GM23338 (cell line): ENCODE measurements around the gene SAAL1. TPM values are rescaled to one million over a fixed set of nuclear protein-coding genes. Genes with fewer than 3 reads are reported as not detected.

Experiments
- ATAC-seq: fragments of 200-7000 bp; cut with Tn5 transposase; 3 replicates; pipeline ENCODE4 v1.9.1; 2020
- DNase-seq: peaks from one replicate; pipeline ENCODE4 v3.0.0-alpha.2; 2015; ENCODE audit warnings: low spot score
- H2AFZ ChIP-seq: fragments of 200-600 bp; sonication (generic); 2 replicates; pipeline ENCODE4 v1.8.0; 2016; ENCODE audit warnings: antibody characterized with exemption, mild to moderate bottlenecking, moderate library complexity
- H3F3A ChIP-seq: fragments of 200-600 bp; sonication (generic); replicated peaks from 2 replicates; pipeline ENCODE4 v1.8.0; 2017; ENCODE audit warnings: antibody characterized with exemption, mixed run types, low read depth
- H3K27ac ChIP-seq: fragments of 200-600 bp; sonication (generic); 2 replicates; pipeline ENCODE4 v1.6.1; 2016; ENCODE audit warnings: low read depth
- H3K27me3 ChIP-seq: fragments of 200-600 bp; sonication (generic); 2 replicates; pipeline ENCODE4 v1.8.0; 2016; ENCODE audit warnings: mild to moderate bottlenecking, mixed run types, moderate library complexity; ENCODE audit not compliant: insufficient read depth
- H3K36me3 ChIP-seq: fragments of 200-600 bp; sonication (generic); 2 replicates; pipeline ENCODE4 v1.8.0; 2016; ENCODE audit warnings: mild to moderate bottlenecking; ENCODE audit not compliant: insufficient read depth
- H3K4me1 ChIP-seq: fragments of 200-600 bp; sonication (generic); 2 replicates; pipeline ENCODE4 v1.8.0; 2016; ENCODE audit warnings: mild to moderate bottlenecking, moderate library complexity; ENCODE audit not compliant: insufficient read depth
- H3K4me2 ChIP-seq: fragments of 200-600 bp; sonication (generic); 2 replicates; pipeline ENCODE4 v1.7.1; 2017; ENCODE audit warnings: mixed run types
- H3K4me3 ChIP-seq: fragments of 200-600 bp; sonication (generic); 2 replicates; pipeline ENCODE4 v1.6.1; 2016; ENCODE audit warnings: mixed run types
- H3K79me2 ChIP-seq: fragments of 200-600 bp; sonication (generic); replicated peaks from 2 replicates; pipeline ENCODE4 v1.8.0; 2017; ENCODE audit warnings: mild to moderate bottlenecking; ENCODE audit not compliant: insufficient read depth
- H3K9me2 ChIP-seq: fragments of 200-600 bp; sonication (generic); 2 replicates; pipeline ENCODE4 v1.8.0; 2017; ENCODE audit not compliant: insufficient read depth
- H4K20me1 ChIP-seq: fragments of 200-600 bp; sonication (generic); replicated peaks from 2 replicates; pipeline ENCODE4 v1.8.0; 2017; ENCODE audit warnings: mild to moderate bottlenecking; ENCODE audit not compliant: insufficient read depth
- H3K27ac Mint-ChIP-seq: 2 replicates; pipeline ENCODE4 v1.8.0; 2020; ENCODE audit warnings: inconsistent platforms, mild to moderate bottlenecking, moderate library complexity, mixed read lengths
- H3K27me3 Mint-ChIP-seq: 3 replicates; pipeline ENCODE4 v1.8.0; 2022; ENCODE audit warnings: low read depth, mild to moderate bottlenecking, moderate library complexity, mixed read lengths, inconsistent platforms; ENCODE audit not compliant: insufficient read depth, poor library complexity
- H3K36me3 Mint-ChIP-seq: 3 replicates; pipeline ENCODE4 v1.8.0; 2021; ENCODE audit warnings: low read depth, mild to moderate bottlenecking, inconsistent platforms, moderate library complexity, mixed read lengths
- H3K4me1 Mint-ChIP-seq: 3 replicates; pipeline ENCODE4 v1.8.0; 2020; ENCODE audit warnings: mild to moderate bottlenecking, inconsistent platforms, mixed read lengths
- H3K4me3 Mint-ChIP-seq: 3 replicates; pipeline ENCODE4 v1.8.0; 2021; ENCODE audit warnings: moderate library complexity, mild to moderate bottlenecking, inconsistent platforms, mixed read lengths
- H3K9me3 Mint-ChIP-seq: 3 replicates; pipeline ENCODE4 v1.8.0; 2020; ENCODE audit warnings: moderate library complexity, mild to moderate bottlenecking, inconsistent platforms, mixed read lengths
- CREB1 ChIP-seq: fragments of 250-450 bp; sonication (Bioruptor Pico); IDR thresholded peaks from 2 replicates; pipeline ENCODE4 v1.5.0; 2020; ENCODE audit warnings: low read depth, mild to moderate bottlenecking, moderate library complexity
- CTCF ChIP-seq, 2 experiments: fragments of 200-600 bp in 1 of 2; sonication (generic) in 1 of 2; conservative IDR thresholded peaks; 2 replicates each; pipeline versions ENCODE4 v1.5.1 to v1.6.1; 2016 to 2017; ENCODE audit warnings: antibody characterized with exemption in 2 of 2, low read depth in 2 of 2, mild to moderate bottlenecking in 2 of 2, moderate library complexity in 1 of 2
- NANOG ChIP-seq: IDR thresholded peaks from 2 replicates; pipeline ENCODE4 v1.6.1; 2016; ENCODE audit warnings: antibody characterized with exemption, borderline replicate concordance
- REST ChIP-seq: IDR thresholded peaks from one replicate; pipeline ENCODE4 v1.6.1; 2018; ENCODE audit warnings: antibody characterized with exemption; ENCODE audit not compliant: unreplicated experiment
- ZNF114 ChIP-seq: fragments of 250-450 bp; sonication (Bioruptor Pico); IDR thresholded peaks from 2 replicates; pipeline ENCODE4 v1.5.0; 2020; ENCODE audit warnings: mild to moderate bottlenecking, moderate library complexity
- polyA plus RNA-seq: library from polyadenylated mRNA; unstranded; fragments of >200 nt; fragmentation: Nextera tagmentation; extraction: Ambion mirVana; gene quantifications from 2 replicates; pipeline ENCODE4 v1.2.1, GENCODE V29; 2016
- total RNA-seq: library from RNA; depleted of rRNA; stranded (reverse); fragments of >200 nt; shearing (Covaris generic); gene quantifications from 2 replicates; pipeline ENCODE4 v1.2.3, GENCODE V29; 2014

The SAAL1 gene
- total and polyA plus RNA-seq, 2 experiments from 2014 or later = 45.9 to 61.0 TPM

- H3K4me3 Mint-ChIP-seq = no peak overlapping the region
- peaks cover 39% of the 10 kb centered on the region for H3K36me3 Mint-ChIP-seq
- no peaks in the 10 kb centered on the region for H3F3A ChIP-seq
- H3K4me3 ChIP-seq = no peak overlapping the region
- no peaks in the 10 kb centered on the region for H3K79me2 ChIP-seq
- H3K9me3 Mint-ChIP-seq = no peaks in the 10 kb centered on the region; the same call in 2 of the 3 replicates
- peaks cover 14% of the 10 kb centered on the region; the same call in 1 of the 2 replicates for H3K36me3 ChIP-seq
- ATAC-seq = no peak
- H3K4me1 Mint-ChIP-seq = no peaks in the 10 kb centered on the region; the same call in 2 of the 3 replicates
- no peaks in the 10 kb centered on the region for H4K20me1 ChIP-seq
- H3K27me3 ChIP-seq = no peaks in the 10 kb centered on the region
- no peak overlapping the region for H3K27ac ChIP-seq
- H3K4me1 ChIP-seq = no peaks in the 10 kb centered on the region
- TF ChIP-seq CREB1 (no peak), REST (no peak), ZNF114 (no peak)
- H3K27ac Mint-ChIP-seq = no peak overlapping the region
- H3K9me2 ChIP-seq = no peaks in the 10 kb centered on the region
- DNase-seq = no peak
- no peak overlapping the region for H2AFZ ChIP-seq
- no peak overlapping the region for H3K4me2 ChIP-seq
- H3K27me3 Mint-ChIP-seq = peaks cover 2% of the 10 kb centered on the region
Observed at GRCh38 chr11:18078909-18079308, 27.0 kb downstream of the SAAL1 start.

- H3K36me3 Mint-ChIP-seq = peaks cover 18% of the 10 kb centered on the region
- Histone ChIP-seq H3K27me3 (no peaks in the 10 kb centered on the region), H3K4me1 (no peaks in the 10 kb centered on the region), H3K9me2 (no peaks in the 10 kb centered on the region), H3K79me2 (no peaks in the 10 kb centered on the region), H2AFZ (no peak overlapping the region), H3K4me3 (no peak overlapping the region), H3K27ac (no peak overlapping the region), H4K20me1 (no peaks in the 10 kb centered on the region), H3K36me3 (peaks cover 5% of the 10 kb centered on the region; the same call in 1 of the 2 replicates), H3F3A (no peaks in the 10 kb centered on the region), H3K4me2 (no peak overlapping the region)
- H3K27me3 Mint-ChIP-seq = peaks cover 5% of the 10 kb centered on the region
- H3K4me1 Mint-ChIP-seq = no peaks in the 10 kb centered on the region
- H3K4me3 Mint-ChIP-seq = no peak overlapping the region
- H3K9me3 Mint-ChIP-seq = no peaks in the 10 kb centered on the region
- ATAC-seq (no peak), DNase-seq (no peak)
- no peak overlapping the region for H3K27ac Mint-ChIP-seq
- TF ChIP-seq ZNF114 (no peak), CTCF (conservative IDR thresholded peaks at IDR 0.05; ENCODE audit: low read depth in 2 of 2) (no peak), NANOG (no peak), REST (no peak)
Observed at GRCh38 chr11:18075444-18075843, 30.4 kb downstream of the SAAL1 start.
